Measurements from ENCODE around the gene DNM3.

The DNM3 gene

GRCh38 chr1:172320733-172321132 is 479.4 kb downstream of the DNM3 start:
- H3K4me3 ChIP-seq (ENCODE audit: low read depth, low read length): no peak overlapping the region
- TF ChIP-seq MAX (IDR thresholded peaks at IDR 0.05; ENCODE audit: low read depth, low read length) (no peak), POLR2A (IDR thresholded peaks at IDR 0.05; ENCODE audit: extremely low read depth, insufficient read length) (no peak), MYC (IDR thresholded peaks at IDR 0.05; ENCODE audit: low read depth, low read length) (no peak), CTCF (IDR thresholded peaks at IDR 0.05; ENCODE audit: low read depth, low read length) (no peak)
- no peak for DNase-seq (ENCODE audit: low read depth)

- no peak for DNase-seq (ENCODE audit: low read depth)
- H3K4me3 ChIP-seq (ENCODE audit: low read depth, low read length): no peak overlapping the region
- no peak for TF ChIP-seq CTCF (IDR thresholded peaks at IDR 0.05; ENCODE audit: low read depth, low read length)
- TF ChIP-seq POLR2A (IDR thresholded peaks at IDR 0.05; ENCODE audit: extremely low read depth, insufficient read length): no peak
- no peak for TF ChIP-seq MYC (IDR thresholded peaks at IDR 0.05; ENCODE audit: low read depth, low read length)
- TF ChIP-seq MAX (IDR thresholded peaks at IDR 0.05; ENCODE audit: low read depth, low read length): no peak
Measured at GRCh38 chr1:172321451-172321850, 480.2 kb downstream of the DNM3 start.

GRCh38 chr1:172322219-172323061 is 481.1 kb downstream of the DNM3 start:
- no peak overlapping the region for H3K4me3 ChIP-seq (ENCODE audit: low read depth, low read length)
- TF ChIP-seq CTCF (IDR thresholded peaks at IDR 0.05; ENCODE audit: low read depth, low read length) (no peak), MYC (IDR thresholded peaks at IDR 0.05; ENCODE audit: low read depth, low read length) (no peak)
- no peak for DNase-seq (ENCODE audit: low read depth)

GRCh38 chr1:172323686-172324085 is 482.4 kb downstream of the DNM3 start:
- TF ChIP-seq POLR2A (IDR thresholded peaks at IDR 0.05; ENCODE audit: extremely low read depth, insufficient read length): no peak
- TF ChIP-seq MAX (IDR thresholded peaks at IDR 0.05; ENCODE audit: low read depth, low read length): no peak
- TF ChIP-seq CTCF (IDR thresholded peaks at IDR 0.05; ENCODE audit: low read depth, low read length): no peak
- no peak for TF ChIP-seq MYC (IDR thresholded peaks at IDR 0.05; ENCODE audit: low read depth, low read length)
- no peak overlapping the region for H3K4me3 ChIP-seq (ENCODE audit: low read depth, low read length)
- DNase-seq (ENCODE audit: low read depth): no peak

GRCh38 chr1:172324086-172324485 is 482.8 kb downstream of the DNM3 start:
- no peak for TF ChIP-seq POLR2A (IDR thresholded peaks at IDR 0.05; ENCODE audit: extremely low read depth, insufficient read length)
- no peak for TF ChIP-seq CTCF (IDR thresholded peaks at IDR 0.05; ENCODE audit: low read depth, low read length)
- TF ChIP-seq MAX (IDR thresholded peaks at IDR 0.05; ENCODE audit: low read depth, low read length): no peak
- TF ChIP-seq MYC (IDR thresholded peaks at IDR 0.05; ENCODE audit: low read depth, low read length): no peak
- DNase-seq (ENCODE audit: low read depth): no peak
- no peak overlapping the region for H3K4me3 ChIP-seq (ENCODE audit: low read depth, low read length)
